OCI-LY1 (cell line): ENCODE results near the gene PXN.

Experiments used
- H2AFZ ChIP-seq: fragments of 200-600 bp; sonication (generic), shearing (Covaris generic); 2 replicates; pipeline ENCODE4 v1.6.0; 2014; ENCODE audit warnings: antibody characterized with exemption, mild to moderate bottlenecking, low read length
- H3F3A ChIP-seq: fragments of 200-600 bp; sonication (generic), shearing (Covaris generic); 2 replicates; pipeline ENCODE4 v1.6.0; 2014; ENCODE audit warnings: mild to moderate bottlenecking, antibody characterized with exemption, low read length, moderate library complexity; ENCODE audit not compliant: insufficient read depth
- H3K27ac ChIP-seq: fragments of 200-600 bp; sonication (generic); 2 replicates; pipeline ENCODE4 v1.5.1; 2014; ENCODE audit warnings: low read length, mixed run types, mild to moderate bottlenecking, low read depth; ENCODE audit not compliant: poor library complexity, severe bottlenecking
- H3K27me3 ChIP-seq: fragments of 200-600 bp; sonication (generic); 2 replicates; pipeline ENCODE4 v1.6.0; 2014; ENCODE audit warnings: antibody characterized with exemption, mild to moderate bottlenecking, low read length, moderate library complexity; ENCODE audit not compliant: insufficient read depth
- H3K36me3 ChIP-seq: fragments of 200-600 bp; sonication (generic); 2 replicates; pipeline ENCODE4 v1.6.1; 2014; ENCODE audit warnings: mild to moderate bottlenecking, antibody characterized with exemption, low read length, moderate library complexity, mixed read lengths; ENCODE audit not compliant: insufficient read depth
- H3K4me1 ChIP-seq: fragments of 200-600 bp; sonication (generic); 2 replicates; pipeline ENCODE4 v1.5.1; 2014; ENCODE audit warnings: mild to moderate bottlenecking, low read length, moderate library complexity; ENCODE audit not compliant: insufficient read depth, severe bottlenecking
- H3K4me2 ChIP-seq: fragments of 200-600 bp; sonication (generic), shearing (Covaris generic); 2 replicates; pipeline ENCODE4 v1.6.1; 2014; ENCODE audit warnings: low read length
- H3K4me3 ChIP-seq: fragments of 200-600 bp; sonication (generic); 2 replicates; pipeline ENCODE4 v1.5.1; 2014; ENCODE audit warnings: low read length, low read depth, mild to moderate bottlenecking, mixed read lengths; ENCODE audit not compliant: poor library complexity, severe bottlenecking
- H3K79me2 ChIP-seq: fragments of 200-600 bp; shearing (Covaris generic); 2 replicates; pipeline ENCODE4 v1.6.1; 2016; ENCODE audit warnings: mixed run types, low read length, mixed read lengths; ENCODE audit not compliant: insufficient read depth
- H3K9ac ChIP-seq: fragments of 200-600 bp; sonication (generic), shearing (Covaris generic); 2 replicates; pipeline ENCODE4 v1.6.1; 2014; ENCODE audit warnings: mild to moderate bottlenecking, low read length, mixed read lengths
- H3K9me2 ChIP-seq: fragments of 200-600 bp; sonication (generic), shearing (Covaris generic); 2 replicates; pipeline ENCODE4 v1.6.1; 2014; ENCODE audit warnings: low read depth, mild to moderate bottlenecking, low read length, mixed read lengths
- H3K9me3 ChIP-seq: fragments of 200-600 bp; shearing (Covaris generic); 2 replicates; pipeline ENCODE4 v1.6.1; 2014; ENCODE audit warnings: low read length, mixed read lengths
- H4K20me1 ChIP-seq: fragments of 200-600 bp; sonication (generic), shearing (Covaris generic); 2 replicates; pipeline ENCODE4 v1.6.0; 2016; ENCODE audit warnings: mild to moderate bottlenecking, low read length; ENCODE audit not compliant: insufficient read depth
- EZH2 ChIP-seq: fragments of 200-600 bp; sonication (generic), shearing (Covaris generic); IDR thresholded peaks from 2 replicates; pipeline ENCODE4 v1.8.0; 2017; ENCODE audit warnings: borderline replicate concordance, mixed run types, mild to moderate bottlenecking, antibody characterized with exemption, low read length, moderate library complexity, mixed read lengths
- TF ChIP-seq, protein P1 (sequence below): fragments of 200-600 bp; sonication (generic), shearing (Covaris generic); IDR thresholded peaks from 2 replicates; pipeline ENCODE4 v1.5.1; 2017; ENCODE audit warnings: mild to moderate bottlenecking, antibody characterized with exemption, low read length, moderate library complexity, mixed read lengths

The PXN gene

GRCh38 chr12:120211904-120212283, 53.6 kb downstream of the PXN start:
- TF ChIP-seq, protein P1, sequence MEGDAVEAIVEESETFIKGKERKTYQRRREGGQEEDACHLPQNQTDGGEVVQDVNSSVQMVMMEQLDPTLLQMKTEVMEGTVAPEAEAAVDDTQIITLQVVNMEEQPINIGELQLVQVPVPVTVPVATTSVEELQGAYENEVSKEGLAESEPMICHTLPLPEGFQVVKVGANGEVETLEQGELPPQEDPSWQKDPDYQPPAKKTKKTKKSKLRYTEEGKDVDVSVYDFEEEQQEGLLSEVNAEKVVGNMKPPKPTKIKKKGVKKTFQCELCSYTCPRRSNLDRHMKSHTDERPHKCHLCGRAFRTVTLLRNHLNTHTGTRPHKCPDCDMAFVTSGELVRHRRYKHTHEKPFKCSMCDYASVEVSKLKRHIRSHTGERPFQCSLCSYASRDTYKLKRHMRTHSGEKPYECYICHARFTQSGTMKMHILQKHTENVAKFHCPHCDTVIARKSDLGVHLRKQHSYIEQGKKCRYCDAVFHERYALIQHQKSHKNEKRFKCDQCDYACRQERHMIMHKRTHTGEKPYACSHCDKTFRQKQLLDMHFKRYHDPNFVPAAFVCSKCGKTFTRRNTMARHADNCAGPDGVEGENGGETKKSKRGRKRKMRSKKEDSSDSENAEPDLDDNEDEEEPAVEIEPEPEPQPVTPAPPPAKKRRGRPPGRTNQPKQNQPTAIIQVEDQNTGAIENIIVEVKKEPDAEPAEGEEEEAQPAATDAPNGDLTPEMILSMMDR, result no peak
- no peak for TF ChIP-seq EZH2
- H3F3A ChIP-seq, result no peaks in the 10 kb centered on the region

DNA sequence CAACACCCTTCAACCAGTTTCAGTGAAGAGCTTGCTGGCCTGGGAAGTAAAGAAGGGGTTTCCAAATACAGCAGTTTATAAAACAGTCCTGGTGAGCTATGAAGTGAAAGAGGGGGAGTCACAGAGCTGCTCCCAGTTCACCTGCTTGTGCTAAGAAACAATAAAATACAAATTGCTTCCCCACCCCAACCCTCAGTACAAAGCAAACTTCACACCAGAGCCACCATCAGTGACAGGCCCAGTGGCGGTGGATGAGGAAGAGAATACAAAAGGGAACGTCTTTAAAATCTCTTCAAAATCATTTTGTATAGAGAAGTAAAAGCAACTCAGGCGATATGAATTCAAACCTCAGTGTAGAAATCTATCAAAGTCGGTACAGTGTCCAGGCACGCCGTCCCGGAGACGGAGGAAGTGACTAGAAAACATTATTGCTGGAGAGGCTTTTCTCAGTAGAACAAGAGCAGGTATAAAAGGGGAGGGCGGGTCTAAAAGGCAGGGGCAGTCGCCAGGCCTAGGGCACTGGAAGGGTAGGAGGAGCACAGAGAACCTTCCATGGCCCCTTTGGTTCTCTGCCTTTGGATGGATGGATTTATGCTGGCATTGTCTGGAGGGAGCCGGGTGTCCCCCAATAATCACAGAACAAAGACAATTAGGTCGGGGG, 54.2 kb downstream of the PXN start:
- H3K9me2 ChIP-seq, result no peaks in the 10 kb centered on the region
- H3K79me2 ChIP-seq, result no peaks in the 10 kb centered on the region
- H3K4me1 ChIP-seq, result no peaks in the 10 kb centered on the region
- H3K27ac ChIP-seq, result no peak overlapping the region
- peaks cover 22% of the 10 kb centered on the region; the same call in 1 of the 2 replicates for H3K36me3 ChIP-seq
- H4K20me1 ChIP-seq, result no peaks in the 10 kb centered on the region
- H2AFZ ChIP-seq, result no peak overlapping the region
- TF ChIP-seq, protein P1, result no peak
- TF ChIP-seq EZH2, result no peak
- no peak overlapping the region for H3K9ac ChIP-seq
- no peak overlapping the region for H3K4me3 ChIP-seq
- no peaks in the 10 kb centered on the region for H3F3A ChIP-seq
- H3K9me3 ChIP-seq, result no peaks in the 10 kb centered on the region
- no peaks in the 10 kb centered on the region for H3K27me3 ChIP-seq
- no peak overlapping the region for H3K4me2 ChIP-seq

More at GRCh38 chr12:120211904-120212283, 53.6 kb downstream of the PXN start:
- Histone ChIP-seq H3K9ac (no peak overlapping the region), H3K4me2 (no peak overlapping the region), H3K27me3 (no peaks in the 10 kb centered on the region; the same call in 1 of the 2 replicates), H3K9me2 (no peaks in the 10 kb centered on the region), H3K4me1 (no peaks in the 10 kb centered on the region), H3K4me3 (no peak overlapping the region), H3K9me3 (no peaks in the 10 kb centered on the region), H3K27ac (no peak overlapping the region), H3K79me2 (no peaks in the 10 kb centered on the region), H4K20me1 (no peaks in the 10 kb centered on the region), H3K36me3 (peaks cover 22% of the 10 kb centered on the region; the same call in 1 of the 2 replicates), H2AFZ (no peak overlapping the region)

DNA sequence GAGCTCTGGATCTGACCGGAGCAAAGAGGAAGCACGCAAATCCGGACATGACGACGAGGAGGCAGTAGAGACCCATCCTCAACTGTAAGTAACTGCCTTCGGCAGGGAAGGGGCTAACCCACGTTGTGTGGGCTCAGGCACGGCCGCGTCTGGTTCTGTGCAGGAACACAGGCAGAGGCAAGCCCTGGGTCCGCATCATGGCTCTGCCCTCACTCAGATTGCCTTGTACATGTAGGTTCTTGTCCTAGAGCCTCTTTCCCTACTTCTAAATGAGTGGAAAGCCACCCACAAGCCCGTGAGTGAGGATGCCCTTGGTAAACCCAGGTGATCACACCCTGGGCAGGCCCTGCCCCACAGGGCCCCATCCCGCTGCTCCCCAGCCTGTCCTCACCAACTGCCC, 55.7 kb downstream of the PXN start:
- Histone ChIP-seq H3K79me2 (no peaks in the 10 kb centered on the region), H3K36me3 (peaks cover 22% of the 10 kb centered on the region; the same call in 1 of the 2 replicates), H3K9me2 (no peaks in the 10 kb centered on the region), H3K27me3 (no peaks in the 10 kb centered on the region), H3K4me3 (no peak overlapping the region), H3F3A (no peaks in the 10 kb centered on the region), H3K4me2 (no peak overlapping the region), H2AFZ (no peak overlapping the region), H3K27ac (no peak overlapping the region), H4K20me1 (no peaks in the 10 kb centered on the region), H3K9ac (no peak overlapping the region), H3K9me3 (no peaks in the 10 kb centered on the region), H3K4me1 (no peaks in the 10 kb centered on the region)
- no peak for TF ChIP-seq EZH2
- TF ChIP-seq, protein P1, result no peak
